Cerebellar nuclear complex (tissue), 1 donor: ENCODE results near the gene ITPR1.

Source experiments
- DNase-seq, 2 experiments: peaks; one replicate each; lab custom pipeline; 2025; lab: John Stamatoyannopoulos, UW

ITPR1 gene

GRCh38 chr3:4686619-4687018 lies 193.5 kb downstream of the ITPR1 start:
- no peak for DNase-seq

- DNase-seq, result no peak
Measured at GRCh38 chr3:4687167-4687566, 194.0 kb downstream of the ITPR1 start.

- DNase-seq, result no peak
Measured at GRCh38 chr3:4687596-4687995, 194.4 kb downstream of the ITPR1 start.

GRCh38 chr3:4688411-4688810 lies 195.3 kb downstream of the ITPR1 start:
- DNase-seq, result no peak

GRCh38 chr3:4689021-4689420 lies 195.9 kb downstream of the ITPR1 start:
- DNase-seq, result no peak

- no peak for DNase-seq
Measured at GRCh38 chr3:4690277-4690676, 197.1 kb downstream of the ITPR1 start.

- no peak for DNase-seq
Measured at GRCh38 chr3:4693620-4694019, 200.5 kb downstream of the ITPR1 start.

GRCh38 chr3:4695846-4696245 lies 202.7 kb downstream of the ITPR1 start:
- DNase-seq, result no peak

- no peak for DNase-seq
Measured at GRCh38 chr3:4696266-4696665, 203.1 kb downstream of the ITPR1 start.

GRCh38 chr3:4698125-4698821 lies 205.1 kb downstream of the ITPR1 start:
- no peak for DNase-seq

GRCh38 chr3:4703054-4703480 lies 209.9 kb downstream of the ITPR1 start:
- no peak for DNase-seq

GRCh38 chr3:4704552-4704951 lies 211.4 kb downstream of the ITPR1 start:
- no peak for DNase-seq

GRCh38 chr3:4707324-4707723 lies 214.2 kb downstream of the ITPR1 start:
- DNase-seq, result no peak

GRCh38 chr3:4708230-4708629 lies 215.1 kb downstream of the ITPR1 start:
- no peak for DNase-seq

GRCh38 chr3:4709341-4709740 lies 216.2 kb downstream of the ITPR1 start:
- DNase-seq, result no peak

- DNase-seq, result no peak
Measured at GRCh38 chr3:4710191-4710590, 217.0 kb downstream of the ITPR1 start.

GRCh38 chr3:4711680-4711992 lies 218.5 kb downstream of the ITPR1 start:
- no peak for DNase-seq

- no peak for DNase-seq
Measured at GRCh38 chr3:4712109-4712508, 219.0 kb downstream of the ITPR1 start.

- DNase-seq, result no peak
Measured at GRCh38 chr3:4714045-4714444, 220.9 kb downstream of the ITPR1 start.

- DNase-seq, result no peak
Measured at GRCh38 chr3:4716266-4716665, 223.1 kb downstream of the ITPR1 start.

- no peak for DNase-seq
Measured at GRCh38 chr3:4716706-4717362, 223.7 kb downstream of the ITPR1 start.

GRCh38 chr3:4717363-4717740 lies 224.2 kb downstream of the ITPR1 start:
- no peak for DNase-seq

- DNase-seq, result no peak
Measured at GRCh38 chr3:4718179-4718736, 225.1 kb downstream of the ITPR1 start.

- DNase-seq, result no peak
Measured at GRCh38 chr3:4719046-4719501, 225.9 kb downstream of the ITPR1 start.
